Measurements from ENCODE around the gene TAF11L13.
"Not testable (repeated sequence)": the region's sequence is repeated elsewhere in the genome, so short reads cannot be mapped to it uniquely, and the experiment has no call there.

Gene TAF11L13

DNA sequence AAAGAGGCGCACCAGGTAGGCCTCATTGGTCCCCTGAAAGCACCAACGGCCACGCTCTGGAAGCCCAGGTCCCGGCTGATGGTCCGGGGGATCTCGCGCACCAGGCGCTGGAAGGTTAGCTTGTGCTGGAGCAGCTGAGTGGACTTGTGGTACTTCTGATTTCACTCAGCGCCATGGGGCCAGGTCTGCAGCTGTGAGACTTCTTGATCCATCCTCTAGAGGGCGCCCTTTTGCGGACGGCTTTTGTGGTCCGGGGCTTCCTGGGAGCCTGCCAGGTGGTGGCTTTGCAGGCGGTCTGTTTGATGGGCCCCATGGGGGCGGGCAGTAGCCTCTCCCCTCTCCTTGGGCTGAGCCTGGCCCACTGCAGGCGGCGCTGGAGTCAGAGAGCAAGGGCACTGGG, 11.3 kb upstream of the TAF11L13 start:
- Histone ChIP-seq H4K20me1 (no peaks in the 10 kb centered on the region), H3K4me3 (no peak overlapping the region), H3K27ac (no peak overlapping the region), H3K9ac (no peak overlapping the region), H3K36me3 (no peaks in the 10 kb centered on the region), H3K9me3 (no peaks in the 10 kb centered on the region; the same call in 1 of the 2 replicates), H3K4me1 (peaks cover 15% of the 10 kb centered on the region), H3K4me2 (peak overlapping the region; percentile 67), H3K27me3 (no peaks in the 10 kb centered on the region)
- TF ChIP-seq Cebpa-rat (IDR thresholded peaks at IDR 0.05): no peak

DNA sequence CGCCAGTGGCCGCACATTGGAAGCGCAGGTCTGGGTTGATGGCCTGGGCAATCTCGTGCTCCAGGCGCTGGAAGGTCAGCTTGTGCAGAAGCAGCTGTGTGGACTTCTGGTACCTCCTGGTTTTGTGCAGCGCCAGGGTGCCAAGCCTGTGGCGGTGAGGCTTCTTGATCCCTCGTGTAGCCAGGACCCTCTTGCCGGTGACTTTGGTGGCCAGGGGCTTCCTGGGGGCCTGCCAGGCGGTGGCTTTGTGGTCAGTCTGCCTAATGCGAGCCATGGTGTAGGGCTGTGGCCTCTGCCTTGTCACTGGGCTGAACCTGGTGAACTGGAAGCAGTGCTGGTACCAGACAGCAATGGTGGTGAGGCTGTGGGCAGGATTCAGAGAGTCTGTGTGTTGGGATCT, 6.2 kb upstream of the TAF11L13 start:
- no peak for TF ChIP-seq Cebpa-rat (IDR thresholded peaks at IDR 0.05)
- Histone ChIP-seq H3K9ac (no peak overlapping the region), H3K4me2 (no peak overlapping the region), H3K4me3 (no peak overlapping the region), H3K9me3 (no peaks in the 10 kb centered on the region; the same call in 1 of the 2 replicates), H4K20me1 (no peaks in the 10 kb centered on the region), H3K4me1 (peaks cover 2% of the 10 kb centered on the region), H3K27me3 (no peaks in the 10 kb centered on the region), H3K27ac (no peak overlapping the region), H3K36me3 (no peaks in the 10 kb centered on the region)

DNA sequence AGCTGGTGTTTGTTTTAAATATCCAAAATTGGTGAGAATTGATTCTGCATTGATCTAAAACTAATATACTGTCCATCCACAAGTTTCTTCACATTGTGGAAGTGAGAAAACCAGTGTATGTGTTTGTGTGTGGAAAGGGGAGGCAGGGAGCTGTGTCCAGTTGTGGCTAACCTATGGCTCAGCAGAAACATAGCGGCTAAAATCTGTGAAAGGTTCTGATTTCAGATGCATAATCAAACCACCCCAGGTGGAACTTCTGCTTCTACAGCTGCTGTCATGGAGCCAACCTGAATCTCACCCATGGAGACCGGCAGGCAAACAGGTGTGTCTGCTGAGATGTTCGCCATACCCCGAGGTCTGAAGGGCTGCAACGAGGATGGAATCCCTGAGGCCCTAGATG, 2.3 kb downstream of the TAF11L13 start, which contains the start of gene TAF11L14:
TSS of gene TAF11L14 (plus strand) at position 301 of the 400 bp plus-strand sequence.
- Histone ChIP-seq H3K4me2 (no peak within 1 kb of the TSS), H3K27me3 (no peaks in the 10 kb centered on the region), H3K4me3 (no peak within 1 kb of the TSS), H3K27ac (no peak within 1 kb of the TSS), H3K36me3 (no peaks in the 10 kb centered on the region), H3K4me1 (no peaks in the 10 kb centered on the region), H4K20me1 (no peaks in the 10 kb centered on the region), H3K9me3 (no peaks in the 10 kb centered on the region), H3K9ac (no peak within 1 kb of the TSS)
- TF ChIP-seq Cebpa-rat (IDR thresholded peaks at IDR 0.05): no peak

DNA sequence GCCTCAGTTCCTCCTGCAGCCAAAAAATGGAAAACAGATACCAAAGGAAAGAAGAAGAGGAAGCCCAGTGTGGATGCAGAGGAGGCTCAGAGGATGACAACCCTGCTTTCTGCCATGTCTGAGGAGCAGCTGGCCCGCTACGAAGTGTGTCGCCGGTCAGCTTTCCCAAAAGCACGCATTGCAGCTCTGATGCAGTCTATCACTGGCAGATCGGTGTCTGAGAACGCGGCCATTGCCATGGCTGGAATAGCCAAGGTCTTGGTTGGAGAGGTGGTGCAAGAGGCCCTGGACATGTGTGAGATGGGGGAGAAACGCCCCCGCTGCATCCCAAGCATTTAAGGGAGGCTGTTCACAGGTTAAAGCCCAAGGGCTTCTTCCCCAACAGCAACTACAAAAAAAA, 17.3 kb downstream of the TAF11L13 start:
- not testable (repeated sequence) for H3K9ac ChIP-seq, H3K36me3 ChIP-seq, H3K4me1 ChIP-seq, H3K9me3 ChIP-seq, H3K27ac ChIP-seq, H3K4me2 ChIP-seq, H4K20me1 ChIP-seq, H3K4me3 ChIP-seq, H3K27me3 ChIP-seq

DNA sequence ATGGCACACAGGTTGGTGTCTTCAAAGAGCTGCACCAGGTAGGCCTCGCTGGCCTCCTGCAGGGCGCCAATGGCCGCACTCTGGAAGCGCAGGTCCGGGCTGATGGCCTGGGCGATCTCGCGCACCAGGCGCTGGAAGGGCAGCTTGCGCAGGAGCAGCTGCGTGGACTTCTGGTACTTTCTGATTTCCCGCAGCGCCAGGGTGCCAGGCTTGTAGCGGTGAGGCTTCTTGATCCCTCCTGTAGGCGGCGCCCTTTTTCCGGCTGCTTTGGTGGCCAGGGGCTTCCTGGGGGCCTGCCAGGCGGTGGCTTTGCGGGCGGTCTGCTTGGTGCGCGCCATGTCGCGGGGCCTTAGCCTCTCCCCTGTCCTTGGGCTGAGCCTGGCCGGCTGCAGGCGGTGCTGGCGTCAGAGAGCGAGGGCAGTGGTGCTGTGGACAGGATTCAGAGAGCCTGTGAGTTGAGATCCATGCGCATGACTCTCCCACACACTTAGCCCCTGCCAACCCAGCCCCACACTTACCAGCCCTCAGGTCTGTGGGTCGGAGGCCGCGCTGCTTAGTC, 23.4 kb downstream of the TAF11L13 start:
- not testable (repeated sequence) for H3K27me3 ChIP-seq, H3K9ac ChIP-seq, H4K20me1 ChIP-seq, H3K9me3 ChIP-seq, H3K4me1 ChIP-seq, H3K36me3 ChIP-seq, H3K4me3 ChIP-seq, H3K4me2 ChIP-seq, H3K27ac ChIP-seq

DNA sequence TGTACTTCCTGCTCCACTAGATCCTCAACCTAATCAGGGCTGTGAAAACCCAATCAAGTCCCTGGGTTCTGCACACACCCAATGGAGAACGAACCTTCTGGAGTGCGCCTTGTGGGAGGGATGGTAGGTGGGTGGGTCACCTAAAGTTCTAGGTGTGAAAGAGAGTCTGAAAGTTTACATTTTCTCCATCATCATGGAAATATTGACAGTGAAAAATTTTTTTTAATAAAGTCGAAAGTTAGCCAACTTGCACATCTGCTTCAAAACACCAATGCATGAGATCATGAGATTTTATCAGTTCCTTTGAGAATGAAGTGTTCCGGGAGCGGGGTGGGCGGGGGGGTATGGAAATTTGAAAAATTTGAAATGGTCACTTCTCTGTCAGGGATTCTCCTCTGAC, 24.0 kb downstream of the TAF11L13 start:
- H3K9me3 ChIP-seq: peaks cover 4% of the 10 kb centered on the region; the same call in 1 of the 2 replicates
- H3K4me2 ChIP-seq: no peak overlapping the region
- H4K20me1 ChIP-seq: no peaks in the 10 kb centered on the region
- H3K9ac ChIP-seq: no peak overlapping the region
- no peak for TF ChIP-seq Cebpa-rat (IDR thresholded peaks at IDR 0.05)
- H3K27ac ChIP-seq: no peak overlapping the region
- no peak overlapping the region for H3K4me3 ChIP-seq
- H3K27me3 ChIP-seq: no peaks in the 10 kb centered on the region
- no peaks in the 10 kb centered on the region for H3K4me1 ChIP-seq
- H3K36me3 ChIP-seq: no peaks in the 10 kb centered on the region

DNA sequence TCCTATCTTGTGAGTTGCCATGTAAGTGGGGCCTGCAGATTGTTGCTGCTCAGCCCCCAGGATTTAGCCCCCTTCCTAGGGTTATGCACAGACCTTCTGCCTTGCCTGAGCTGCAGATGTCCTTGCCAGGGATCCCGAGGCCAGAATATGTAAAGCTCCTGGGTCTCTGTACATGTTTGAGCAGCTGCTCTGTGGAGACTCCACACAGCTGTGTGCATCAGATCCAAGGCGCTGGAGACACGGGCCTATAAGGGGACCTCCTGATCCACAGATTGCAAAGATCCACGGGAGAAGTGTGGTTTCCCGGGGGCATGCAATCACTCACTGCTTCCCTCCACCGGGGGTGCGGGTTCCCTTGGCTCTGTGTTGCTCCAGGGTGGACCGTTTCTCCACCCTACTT, 31.3 kb downstream of the TAF11L13 start:
- no peaks in the 10 kb centered on the region for H4K20me1 ChIP-seq
- H3K27me3 ChIP-seq: no peaks in the 10 kb centered on the region
- H3K4me3 ChIP-seq: no peak overlapping the region
- H3K9ac ChIP-seq: no peak overlapping the region
- TF ChIP-seq Cebpa-rat (IDR thresholded peaks at IDR 0.05): no peak
- peaks cover 39% of the 10 kb centered on the region for H3K4me1 ChIP-seq
- H3K36me3 ChIP-seq: no peaks in the 10 kb centered on the region
- peaks cover 12% of the 10 kb centered on the region; the same call in 1 of the 2 replicates for H3K9me3 ChIP-seq
- H3K27ac ChIP-seq: no peak overlapping the region
- no peak overlapping the region for H3K4me2 ChIP-seq

DNA sequence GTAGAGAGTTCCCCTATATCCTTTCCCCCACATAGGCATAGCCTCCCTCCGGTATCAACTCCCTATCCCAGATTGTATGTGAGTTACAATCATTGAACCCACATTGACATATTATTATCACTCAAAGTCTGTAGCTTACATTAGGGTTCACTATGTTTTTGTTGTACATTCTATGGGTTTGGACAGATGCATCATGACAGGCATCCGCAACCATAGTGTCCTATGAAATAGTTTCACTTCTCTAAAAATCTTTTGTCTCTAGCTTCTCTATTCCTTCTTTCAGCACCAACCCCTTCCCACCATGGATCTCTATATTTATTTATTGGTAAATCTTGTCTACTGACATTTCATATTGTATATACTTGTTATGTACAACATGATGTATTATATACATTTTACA, 33.9 kb downstream of the TAF11L13 start:
- TF ChIP-seq Cebpa-rat (IDR thresholded peaks at IDR 0.05): no peak
- Histone ChIP-seq H3K9ac (no peak overlapping the region), H3K4me2 (no peak overlapping the region), H4K20me1 (no peaks in the 10 kb centered on the region), H3K27ac (no peak overlapping the region), H3K9me3 (peaks cover 24% of the 10 kb centered on the region), H3K27me3 (no peaks in the 10 kb centered on the region), H3K4me1 (peaks cover 39% of the 10 kb centered on the region), H3K36me3 (no peaks in the 10 kb centered on the region), H3K4me3 (no peak overlapping the region)

DNA sequence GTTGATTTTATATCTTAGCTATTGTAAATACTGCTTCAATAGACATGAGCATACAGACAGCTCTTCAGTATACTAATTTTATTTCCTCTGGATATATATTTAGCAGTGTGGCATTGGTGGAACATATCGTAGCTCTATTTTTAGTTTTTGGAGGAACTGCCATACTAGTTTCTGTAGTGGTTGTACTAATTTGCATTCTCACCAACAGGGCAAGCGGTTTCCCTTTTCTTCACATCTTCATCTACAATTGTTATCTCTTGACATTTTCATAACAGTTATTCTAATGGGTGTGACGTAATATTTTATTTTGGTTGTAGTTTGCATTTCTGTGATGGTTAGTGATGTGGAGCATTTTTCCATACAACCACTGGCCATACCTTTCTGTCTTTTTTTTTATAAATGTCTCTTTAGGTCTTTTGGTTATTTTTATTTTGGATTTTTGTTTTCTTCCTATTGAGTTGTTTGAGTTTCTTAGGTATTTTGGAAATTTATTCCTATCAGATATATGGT, 34.9 kb downstream of the TAF11L13 start:
- H3K27ac ChIP-seq: peak overlapping the region; percentile 64
- H3K36me3 ChIP-seq: no peaks in the 10 kb centered on the region
- no peaks in the 10 kb centered on the region for H4K20me1 ChIP-seq
- H3K27me3 ChIP-seq: no peaks in the 10 kb centered on the region
- peaks cover 39% of the 10 kb centered on the region for H3K4me1 ChIP-seq
- no peak overlapping the region for H3K4me3 ChIP-seq
- peak overlapping the region; percentile 47 for H3K4me2 ChIP-seq
- H3K9ac ChIP-seq: no peak overlapping the region
- peaks cover 33% of the 10 kb centered on the region for H3K9me3 ChIP-seq
- no peak for TF ChIP-seq Cebpa-rat (IDR thresholded peaks at IDR 0.05)

DNA sequence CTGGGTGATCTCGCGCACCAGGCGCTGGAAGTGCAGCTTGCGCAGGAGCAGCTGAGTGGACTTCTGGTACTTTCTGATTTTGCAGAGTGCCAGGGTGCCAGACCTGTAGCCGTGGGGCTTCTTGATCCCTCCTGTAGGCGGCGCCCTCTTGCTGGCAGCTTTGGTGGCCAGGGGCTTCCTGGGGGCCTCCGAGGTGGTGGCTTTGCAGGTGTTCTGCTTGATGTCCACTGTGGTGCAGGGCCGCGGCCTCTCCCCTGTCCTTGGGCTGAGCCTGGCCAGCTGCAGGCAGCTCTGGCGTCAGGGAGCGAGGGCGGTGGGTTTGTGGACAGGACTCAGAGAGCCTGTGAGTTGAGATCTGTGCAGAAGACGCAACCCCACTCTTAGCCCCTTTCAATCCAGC, 38.5 kb downstream of the TAF11L13 start:
- peaks cover 26% of the 10 kb centered on the region for H3K4me1 ChIP-seq
- H3K4me3 ChIP-seq: no peak overlapping the region
- no peak for TF ChIP-seq Cebpa-rat (IDR thresholded peaks at IDR 0.05)
- H3K36me3 ChIP-seq: no peaks in the 10 kb centered on the region
- H3K27me3 ChIP-seq: no peaks in the 10 kb centered on the region
- peaks cover 33% of the 10 kb centered on the region for H3K9me3 ChIP-seq
- H3K27ac ChIP-seq: no peak overlapping the region
- no peak overlapping the region for H3K9ac ChIP-seq
- no peak overlapping the region for H3K4me2 ChIP-seq
- H4K20me1 ChIP-seq: no peaks in the 10 kb centered on the region
